K562 (cell line): ENCODE measurements around the gene DEK. TPM values are rescaled to one million over a fixed set of nuclear protein-coding genes. Genes with fewer than 3 reads are reported as not detected.

Experiments
- GATA2 ChIP-seq: sonication (generic); formaldehyde crosslinking; IDR thresholded peaks from 2 replicates; pipeline ENCODE4 v1.4.0; 2020; ENCODE audit warnings: mild to moderate bottlenecking, missing genetic modification reagents
- ILF3 ChIP-seq: fragments of 450-650 bp; IDR thresholded peaks from 2 replicates; pipeline ENCODE4 v1.6.1; 2018; ENCODE audit warnings: antibody characterized with exemption, mild to moderate bottlenecking, moderate library complexity, borderline replicate concordance
- NELFE ChIP-seq: IDR thresholded peaks from 2 replicates; pipeline ENCODE4 v1.6.1; 2011; ENCODE audit warnings: mild to moderate bottlenecking; ENCODE audit not compliant: insufficient read depth, insufficient read length
- NFIX ChIP-seq: fragments of 250-450 bp; sonication (Bioruptor Pico); IDR thresholded peaks from 2 replicates; pipeline ENCODE4 v1.4.0; 2020; ENCODE audit warnings: low read depth, mild to moderate bottlenecking, moderate library complexity
- RFX1 ChIP-seq: fragments of 450-650 bp; IDR thresholded peaks from 2 replicates; pipeline ENCODE4 v1.6.1; 2016; ENCODE audit warnings: mild to moderate bottlenecking, moderate library complexity
- SRSF3 ChIP-seq: fragments of 200-400 bp; formaldehyde crosslinking; IDR thresholded peaks from 2 replicates; pipeline ENCODE4 v1.6.1; 2016; ENCODE audit warnings: mild to moderate bottlenecking, low read length, moderate library complexity; ENCODE audit not compliant: insufficient read depth
- TRIM28 ChIP-seq: fragments of 450-650 bp; IDR thresholded peaks from 2 replicates; pipeline ENCODE4 v1.6.1; 2017
- ZNF184 ChIP-seq: sonication (generic); formaldehyde crosslinking; IDR thresholded peaks from 2 replicates; pipeline ENCODE4 v1.5.0; 2020; ENCODE audit warnings: missing genetic modification reagents
- ZNF197 ChIP-seq: fragments of 200-800 bp; sonication (Bioruptor generic); IDR thresholded peaks from 2 replicates; pipeline ENCODE4 v1.6.1; 2016; ENCODE audit warnings: low read depth, missing genetic modification characterization, missing compliant biosample characterization
- ZNF212 ChIP-seq: fragments of 450-650 bp; formaldehyde crosslinking; IDR thresholded peaks from 2 replicates; pipeline ENCODE4 v1.4.0; 2020; ENCODE audit warnings: mild to moderate bottlenecking
- ZNF224 ChIP-seq: sonication (generic); formaldehyde crosslinking; IDR thresholded peaks from 2 replicates; pipeline ENCODE4 v1.8.0; 2022; ENCODE audit warnings: mild to moderate bottlenecking, missing genetic modification reagents
- polyA plus RNA-seq, 8 experiments: library from polyadenylated mRNA; depleted of rRNA in 4 of 8; stranded (reverse) in 5 of 8; unstranded in 3 of 8; fragments of >200 nt; fragmentation: Nextera tagmentation in 2 of 8; fragmentation: Illumina TruSeq in 1 of 8; extraction: Ambion mirVana in 2 of 8; extraction: Trizol in 1 of 8; gene quantifications; 2 replicates each; pipeline versions ENCODE4 v1.2.1 to v1.2.3, GENCODE V29; 2011 to 2014; ENCODE audit warnings: inconsistent platforms in 1 of 8, missing spikeins in 1 of 8
- total RNA-seq, 7 experiments: library from RNA; depleted of rRNA in 6 of 7; stranded (reverse); fragments of >200 nt in 6 of 7; fragmentation: Illumina TruSeq in 2 of 7; extraction: Trizol in 2 of 7; gene quantifications; 2 replicates each; pipeline versions ENCODE4 v1.2.1 to v1.2.3, GENCODE V29; 2011 to 2021; ENCODE audit warnings: low replicate concordance in 1 of 7
- TF ChIP-seq, protein P1 (sequence below), 2 experiments: IDR thresholded peaks; 2 replicates each; pipeline ENCODE4 v1.6.1; 2011; ENCODE audit warnings: borderline replicate concordance in 1 of 2, control low read depth in 1 of 2, low read depth in 1 of 2, low read length in 1 of 2, mild to moderate bottlenecking in 1 of 2, mixed read lengths in 1 of 2, moderate library complexity in 1 of 2; ENCODE audit not compliant: insufficient read depth in 1 of 2, insufficient read length in 1 of 2, poor library complexity in 1 of 2, severe bottlenecking in 1 of 2; ENCODE audit errors: extremely low read depth in 1 of 2
- TF ChIP-seq, protein P2 (sequence below): sonication (generic); formaldehyde crosslinking; IDR thresholded peaks from 2 replicates; pipeline ENCODE4 v1.8.1; 2023; ENCODE audit warnings: mild to moderate bottlenecking, missing genetic modification reagents
- TF ChIP-seq, protein P3 (sequence below): sonication (generic); formaldehyde crosslinking; IDR thresholded peaks from 2 replicates; pipeline ENCODE4 v1.8.1; 2023; ENCODE audit warnings: mild to moderate bottlenecking, missing genetic modification reagents
- TF ChIP-seq, protein P4 (sequence below): fragments of 250-450 bp; sonication (Bioruptor Pico); IDR thresholded peaks from 2 replicates; pipeline ENCODE4 v1.8.0; 2021; ENCODE audit warnings: moderate library complexity, mild to moderate bottlenecking, inconsistent platforms
- TF ChIP-seq, protein P5 (sequence below): IDR thresholded peaks from 2 replicates; pipeline ENCODE4 v1.6.1; 2012; ENCODE audit warnings: low read depth, low read length, improper control_type of control experiment, borderline replicate concordance

Gene DEK
- total and polyA plus RNA-seq, 9 of the 15 experiments (the other 6 are each of a cell fraction or from before 2014, with no cell fraction given) = 82.3 to 338 (median 184) TPM

DNA sequence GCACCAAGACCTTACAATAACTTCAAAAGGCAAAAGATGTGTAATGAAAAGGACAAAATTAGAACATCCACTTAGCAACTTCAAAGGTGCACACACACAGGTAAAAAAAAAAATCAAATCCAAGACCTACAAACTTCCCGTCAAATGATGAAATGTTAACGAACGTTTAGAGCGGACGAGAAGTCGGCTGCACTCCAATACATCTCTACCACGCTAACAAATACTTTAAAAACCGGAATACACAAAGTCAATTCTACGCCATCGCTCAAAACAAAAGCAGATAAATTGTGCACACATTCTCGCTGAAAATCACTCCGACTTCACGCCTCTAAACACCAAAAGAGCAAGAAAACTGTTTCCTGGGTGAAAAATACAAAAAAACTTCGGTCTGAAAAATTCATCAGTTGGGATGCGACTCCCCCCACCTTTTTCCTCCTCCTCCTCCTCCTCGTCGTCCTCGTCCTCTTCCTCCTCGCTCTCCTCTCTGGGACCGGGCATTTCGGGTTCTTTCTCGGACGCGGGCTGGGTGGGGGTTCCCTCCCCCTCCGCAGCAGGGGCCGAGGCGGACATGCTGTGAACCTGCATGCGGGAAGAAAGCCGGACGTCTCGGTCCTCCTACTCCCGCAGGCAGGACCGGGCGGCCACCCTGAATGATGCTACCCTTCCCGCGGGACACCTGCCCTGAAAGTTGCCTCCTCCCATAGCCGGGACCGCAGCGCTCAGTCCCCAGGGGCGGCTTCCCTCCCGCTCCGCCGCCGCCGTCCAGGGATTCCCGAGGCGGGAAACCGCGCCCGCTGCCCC, 712 bp downstream of the DEK start (continued):
- TF ChIP-seq, protein P1, sequence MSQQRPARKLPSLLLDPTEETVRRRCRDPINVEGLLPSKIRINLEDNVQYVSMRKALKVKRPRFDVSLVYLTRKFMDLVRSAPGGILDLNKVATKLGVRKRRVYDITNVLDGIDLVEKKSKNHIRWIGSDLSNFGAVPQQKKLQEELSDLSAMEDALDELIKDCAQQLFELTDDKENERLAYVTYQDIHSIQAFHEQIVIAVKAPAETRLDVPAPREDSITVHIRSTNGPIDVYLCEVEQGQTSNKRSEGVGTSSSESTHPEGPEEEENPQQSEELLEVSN (IDR thresholded peaks at IDR 0.05; ENCODE audit: borderline replicate concordance in 1 of 2, extremely low read depth in 1 of 2, insufficient read depth in 1 of 2, insufficient read length in 1 of 2, low read depth in 1 of 2, low read length in 1 of 2, poor library complexity in 1 of 2, severe bottlenecking in 1 of 2) = peak in 1 of 2 experiments; percentile 81
- TF ChIP-seq ZNF184 (CRISPR knock-in tag) (no peak), ZNF212 (CRISPR knock-in tag) (no peak), GATA2 (CRISPR knock-in tag) (no peak), RFX1 (no peak), ILF3 (no peak), TRIM28 (no peak), ZNF224 (CRISPR knock-in tag) (no peak), SRSF3 (0 out of 2 replicates have a peak, but pooled peaks have one; percentile 64), NFIX (no peak), NELFE (no peak), ZNF197 (CRISPR knock-in tag) (0 out of 2 replicates have a peak, but pooled peaks have one; percentile 31)
- TF ChIP-seq, protein P2, sequence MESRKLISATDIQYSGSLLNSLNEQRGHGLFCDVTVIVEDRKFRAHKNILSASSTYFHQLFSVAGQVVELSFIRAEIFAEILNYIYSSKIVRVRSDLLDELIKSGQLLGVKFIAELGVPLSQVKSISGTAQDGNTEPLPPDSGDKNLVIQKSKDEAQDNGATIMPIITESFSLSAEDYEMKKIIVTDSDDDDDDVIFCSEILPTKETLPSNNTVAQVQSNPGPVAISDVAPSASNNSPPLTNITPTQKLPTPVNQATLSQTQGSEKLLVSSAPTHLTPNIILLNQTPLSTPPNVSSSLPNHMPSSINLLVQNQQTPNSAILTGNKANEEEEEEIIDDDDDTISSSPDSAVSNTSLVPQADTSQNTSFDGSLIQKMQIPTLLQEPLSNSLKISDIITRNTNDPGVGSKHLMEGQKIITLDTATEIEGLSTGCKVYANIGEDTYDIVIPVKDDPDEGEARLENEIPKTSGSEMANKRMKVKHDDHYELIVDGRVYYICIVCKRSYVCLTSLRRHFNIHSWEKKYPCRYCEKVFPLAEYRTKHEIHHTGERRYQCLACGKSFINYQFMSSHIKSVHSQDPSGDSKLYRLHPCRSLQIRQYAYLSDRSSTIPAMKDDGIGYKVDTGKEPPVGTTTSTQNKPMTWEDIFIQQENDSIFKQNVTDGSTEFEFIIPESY (CRISPR knock-in tag) = no peak
- TF ChIP-seq, protein P3, sequence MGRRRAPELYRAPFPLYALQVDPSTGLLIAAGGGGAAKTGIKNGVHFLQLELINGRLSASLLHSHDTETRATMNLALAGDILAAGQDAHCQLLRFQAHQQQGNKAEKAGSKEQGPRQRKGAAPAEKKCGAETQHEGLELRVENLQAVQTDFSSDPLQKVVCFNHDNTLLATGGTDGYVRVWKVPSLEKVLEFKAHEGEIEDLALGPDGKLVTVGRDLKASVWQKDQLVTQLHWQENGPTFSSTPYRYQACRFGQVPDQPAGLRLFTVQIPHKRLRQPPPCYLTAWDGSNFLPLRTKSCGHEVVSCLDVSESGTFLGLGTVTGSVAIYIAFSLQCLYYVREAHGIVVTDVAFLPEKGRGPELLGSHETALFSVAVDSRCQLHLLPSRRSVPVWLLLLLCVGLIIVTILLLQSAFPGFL = no peak
- TF ChIP-seq, protein P4, sequence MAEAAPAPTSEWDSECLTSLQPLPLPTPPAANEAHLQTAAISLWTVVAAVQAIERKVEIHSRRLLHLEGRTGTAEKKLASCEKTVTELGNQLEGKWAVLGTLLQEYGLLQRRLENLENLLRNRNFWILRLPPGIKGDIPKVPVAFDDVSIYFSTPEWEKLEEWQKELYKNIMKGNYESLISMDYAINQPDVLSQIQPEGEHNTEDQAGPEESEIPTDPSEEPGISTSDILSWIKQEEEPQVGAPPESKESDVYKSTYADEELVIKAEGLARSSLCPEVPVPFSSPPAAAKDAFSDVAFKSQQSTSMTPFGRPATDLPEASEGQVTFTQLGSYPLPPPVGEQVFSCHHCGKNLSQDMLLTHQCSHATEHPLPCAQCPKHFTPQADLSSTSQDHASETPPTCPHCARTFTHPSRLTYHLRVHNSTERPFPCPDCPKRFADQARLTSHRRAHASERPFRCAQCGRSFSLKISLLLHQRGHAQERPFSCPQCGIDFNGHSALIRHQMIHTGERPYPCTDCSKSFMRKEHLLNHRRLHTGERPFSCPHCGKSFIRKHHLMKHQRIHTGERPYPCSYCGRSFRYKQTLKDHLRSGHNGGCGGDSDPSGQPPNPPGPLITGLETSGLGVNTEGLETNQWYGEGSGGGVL (CRISPR knock-in tag) = no peak
- TF ChIP-seq, protein P5, sequence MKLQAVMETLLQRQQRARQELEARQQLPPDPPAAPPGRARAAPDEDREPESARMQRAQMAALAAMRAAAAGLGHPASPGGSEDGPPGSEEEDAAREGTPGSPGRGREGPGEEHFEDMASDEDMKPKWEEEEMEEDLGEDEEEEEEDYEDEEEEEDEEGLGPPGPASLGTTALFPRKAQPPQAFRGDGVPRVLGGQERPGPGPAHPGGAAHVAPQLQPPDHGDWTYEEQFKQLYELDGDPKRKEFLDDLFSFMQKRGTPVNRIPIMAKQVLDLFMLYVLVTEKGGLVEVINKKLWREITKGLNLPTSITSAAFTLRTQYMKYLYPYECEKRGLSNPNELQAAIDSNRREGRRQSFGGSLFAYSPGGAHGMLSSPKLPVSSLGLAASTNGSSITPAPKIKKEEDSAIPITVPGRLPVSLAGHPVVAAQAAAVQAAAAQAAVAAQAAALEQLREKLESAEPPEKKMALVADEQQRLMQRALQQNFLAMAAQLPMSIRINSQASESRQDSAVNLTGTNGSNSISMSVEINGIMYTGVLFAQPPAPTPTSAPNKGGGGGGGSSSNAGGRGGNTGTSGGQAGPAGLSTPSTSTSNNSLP = no peak
